Ureter (tissue), 1 donor: ENCODE results near the gene KCNE4. TPM values are rescaled to one million over a fixed set of nuclear protein-coding genes. Genes with fewer than 3 reads are reported as not detected.

Source experiments
- DNase-seq: peaks from one replicate; pipeline ENCODE4 v3.0.0-alpha.2; 2020; ENCODE audit warnings: low spot score
- total RNA-seq: library from RNA; stranded (reverse); gene quantifications from one replicate; pipeline ENCODE4 v1.2.4, GENCODE V29; 2023
- donor health status: DM: yes; HTN: yes; CAD: no.

Gene KCNE4
- total RNA-seq, result 9.1 TPM

- DNase-seq, result peak; percentile 54
Measured at GRCh38 chr2:223051693-223052289, at the start of gene KCNE4. TSS of gene KCNE4 (plus strand) at chr2:223052190. CDS start at chr2:223052831, 641 bp downstream.

- no peak for DNase-seq
Measured at GRCh38 chr2:223003191-223003590, 48.8 kb upstream of the KCNE4 start.

- no peak for DNase-seq
Measured at GRCh38 chr2:223005496-223005895, 46.5 kb upstream of the KCNE4 start.

GRCh38 chr2:223007531-223007930, 44.5 kb upstream of the KCNE4 start:
- no peak for DNase-seq

GRCh38 chr2:223008162-223008561, 43.8 kb upstream of the KCNE4 start:
- DNase-seq, result no peak

DNA sequence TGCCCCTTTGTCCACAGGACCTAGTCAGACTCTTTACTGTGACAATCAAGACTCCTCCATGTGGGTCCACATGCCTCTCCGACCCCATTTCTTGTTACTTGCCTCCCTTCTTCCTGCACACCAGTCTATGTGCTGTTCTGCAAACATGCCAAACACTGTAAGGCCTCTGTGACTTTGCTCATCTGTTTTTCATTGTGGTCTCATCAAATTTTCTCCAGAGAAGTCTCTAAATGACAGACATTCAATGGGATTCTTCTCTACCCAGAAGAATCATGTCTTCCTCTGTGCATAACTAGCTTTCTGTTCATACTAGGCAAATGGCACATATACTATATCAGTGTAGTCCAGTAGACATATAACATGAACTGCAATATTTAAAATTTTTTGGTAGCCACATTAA, 43.0 kb upstream of the KCNE4 start:
- DNase-seq, result no peak

DNA sequence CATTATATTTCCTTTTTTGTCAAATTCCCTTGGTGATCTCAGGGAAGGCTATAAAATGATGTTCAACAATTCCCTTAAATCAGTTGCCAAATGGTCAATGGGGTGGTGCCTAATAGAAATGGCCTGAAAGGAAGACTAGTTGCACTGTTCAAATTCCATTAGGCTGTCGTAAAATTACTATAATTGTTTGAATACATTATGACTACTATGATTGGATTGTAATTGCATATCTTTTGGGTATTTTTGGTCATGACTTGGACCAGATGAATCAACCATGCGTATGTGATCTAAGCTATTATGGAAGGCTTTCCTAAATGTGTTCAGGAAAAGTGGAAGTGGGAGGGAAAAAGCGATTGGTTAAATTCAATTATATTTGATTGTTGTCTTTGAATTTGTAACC, 41.3 kb upstream of the KCNE4 start:
- DNase-seq, result no peak

DNA sequence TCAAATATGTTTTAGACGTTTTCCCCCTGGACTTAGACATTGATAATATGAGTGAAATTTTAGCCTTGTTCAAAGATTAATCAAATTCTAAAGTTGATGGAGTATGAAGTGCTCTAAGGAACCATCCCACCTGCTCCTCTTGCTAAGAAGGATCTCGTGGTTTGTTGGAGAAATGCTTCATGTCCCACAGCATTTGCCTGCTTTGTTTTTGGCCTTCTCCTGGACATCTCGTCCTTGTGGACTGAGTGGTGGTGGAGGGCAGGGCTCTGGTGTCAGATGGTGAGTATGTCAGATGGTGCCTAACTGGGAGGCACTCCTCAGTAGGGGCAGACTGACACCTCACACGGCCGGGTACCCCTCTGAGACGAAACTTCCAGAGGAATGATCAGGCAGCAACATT, 39.7 kb upstream of the KCNE4 start:
- DNase-seq, result no peak

GRCh38 chr2:223019390-223019930, 32.5 kb upstream of the KCNE4 start:
- no peak for DNase-seq

- no peak for DNase-seq
Measured at GRCh38 chr2:223019987-223020717, 31.8 kb upstream of the KCNE4 start.

DNA sequence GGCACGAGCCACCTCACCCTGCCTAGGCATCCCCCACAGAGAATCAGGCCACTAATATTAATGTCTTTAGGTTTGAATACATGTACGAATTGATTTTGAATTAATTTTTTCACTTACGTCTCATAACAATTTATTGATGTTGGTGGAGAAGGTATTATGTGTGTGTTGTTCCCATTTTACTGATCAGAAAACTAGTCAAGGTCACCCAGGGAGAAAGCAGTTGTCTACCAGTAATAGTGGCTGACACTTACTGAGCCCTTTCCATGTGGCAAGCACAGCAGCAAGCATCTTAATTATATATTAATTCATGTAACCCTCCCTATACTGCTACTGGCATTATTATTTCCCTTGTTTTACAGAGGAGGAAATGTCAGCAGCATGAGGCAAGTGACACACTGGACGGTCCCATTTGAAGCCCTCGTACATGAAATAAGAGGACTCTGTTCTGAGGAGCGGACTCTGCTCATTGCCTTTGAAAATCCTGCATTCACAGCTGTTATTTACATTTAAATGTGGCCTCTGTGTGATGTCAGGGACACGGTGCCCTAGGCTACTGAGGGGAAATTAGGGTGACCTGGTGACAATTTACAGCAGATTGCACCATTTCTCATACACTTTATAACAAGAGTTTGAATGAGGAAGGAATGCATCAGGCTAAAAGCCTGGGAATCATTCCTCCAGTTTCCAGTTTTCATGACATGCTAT, 30.9 kb upstream of the KCNE4 start:
- DNase-seq, result no peak

DNA sequence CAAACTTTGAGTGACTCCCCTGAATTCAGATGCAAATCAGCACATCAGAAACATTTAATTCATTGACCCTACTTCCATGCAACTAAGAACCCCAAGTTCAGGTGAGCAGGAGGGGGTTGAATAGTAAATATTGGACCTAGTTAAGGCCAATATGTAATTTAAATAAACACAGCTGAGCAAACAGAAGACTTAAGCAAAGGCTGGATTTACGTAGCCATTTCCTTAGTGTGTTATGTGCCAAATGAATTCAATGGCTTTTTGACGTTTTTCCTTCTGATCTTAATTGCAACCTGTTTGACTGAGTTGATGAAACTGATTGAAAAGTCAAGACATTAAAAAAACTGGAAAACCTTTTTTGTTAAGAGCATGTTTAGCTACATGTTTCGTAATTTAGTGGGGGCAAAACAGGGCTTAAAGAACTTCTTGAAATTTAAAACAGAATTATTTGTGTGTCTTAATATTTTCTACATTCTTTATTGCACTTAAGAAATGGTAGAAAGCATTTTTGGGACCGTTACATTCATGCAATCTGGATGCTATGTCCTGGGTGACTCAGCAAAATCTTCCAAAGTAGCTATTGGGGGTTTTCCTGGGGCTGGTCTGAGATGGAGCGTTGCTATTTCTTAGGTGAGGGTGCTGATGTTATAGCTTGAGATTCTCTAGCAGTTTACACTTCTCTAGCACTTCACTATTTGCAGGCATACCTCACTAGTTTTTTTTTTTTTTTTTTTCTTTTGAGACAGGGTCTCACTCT, 25.5 kb upstream of the KCNE4 start:
- no peak for DNase-seq

DNA sequence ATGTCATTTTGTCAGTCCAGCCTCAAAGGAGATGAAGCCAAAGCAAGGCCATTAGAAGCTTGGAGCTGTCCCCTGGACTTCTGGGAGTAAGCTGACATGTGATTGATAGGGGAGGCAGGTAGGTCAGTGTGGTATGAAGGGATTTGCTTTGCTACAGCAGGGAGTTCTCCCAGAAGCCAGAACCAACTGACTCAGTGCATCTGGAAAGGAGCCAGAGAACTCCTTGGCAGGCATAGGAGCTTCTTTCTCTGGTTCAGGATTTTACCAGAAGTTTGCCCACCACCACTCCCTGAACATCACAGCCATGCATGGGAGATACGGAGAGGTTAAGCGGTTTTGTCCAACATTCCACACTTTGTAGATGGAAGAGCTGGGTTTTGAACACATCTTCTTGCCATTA, 24.5 kb upstream of the KCNE4 start:
- DNase-seq, result no peak

DNA sequence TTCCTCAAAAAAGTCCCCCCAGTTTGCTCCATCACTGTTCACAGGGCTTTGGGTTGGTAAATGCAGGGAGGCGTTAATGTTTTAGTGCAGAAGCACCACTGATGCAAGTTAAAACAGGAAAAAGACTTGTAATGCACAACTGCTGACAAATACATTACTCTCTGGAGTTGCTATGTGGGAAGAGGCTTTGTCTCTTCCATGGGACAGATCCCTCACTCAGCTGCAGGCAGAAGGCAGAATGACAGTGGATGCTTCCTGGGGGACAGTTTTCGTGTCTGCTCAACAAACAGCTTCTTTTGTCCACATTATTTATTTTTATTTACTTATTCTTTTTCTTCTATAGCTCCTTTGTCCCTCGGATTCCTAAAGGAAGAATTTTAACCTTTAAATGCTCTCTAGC, 22.7 kb upstream of the KCNE4 start:
- no peak for DNase-seq

DNA sequence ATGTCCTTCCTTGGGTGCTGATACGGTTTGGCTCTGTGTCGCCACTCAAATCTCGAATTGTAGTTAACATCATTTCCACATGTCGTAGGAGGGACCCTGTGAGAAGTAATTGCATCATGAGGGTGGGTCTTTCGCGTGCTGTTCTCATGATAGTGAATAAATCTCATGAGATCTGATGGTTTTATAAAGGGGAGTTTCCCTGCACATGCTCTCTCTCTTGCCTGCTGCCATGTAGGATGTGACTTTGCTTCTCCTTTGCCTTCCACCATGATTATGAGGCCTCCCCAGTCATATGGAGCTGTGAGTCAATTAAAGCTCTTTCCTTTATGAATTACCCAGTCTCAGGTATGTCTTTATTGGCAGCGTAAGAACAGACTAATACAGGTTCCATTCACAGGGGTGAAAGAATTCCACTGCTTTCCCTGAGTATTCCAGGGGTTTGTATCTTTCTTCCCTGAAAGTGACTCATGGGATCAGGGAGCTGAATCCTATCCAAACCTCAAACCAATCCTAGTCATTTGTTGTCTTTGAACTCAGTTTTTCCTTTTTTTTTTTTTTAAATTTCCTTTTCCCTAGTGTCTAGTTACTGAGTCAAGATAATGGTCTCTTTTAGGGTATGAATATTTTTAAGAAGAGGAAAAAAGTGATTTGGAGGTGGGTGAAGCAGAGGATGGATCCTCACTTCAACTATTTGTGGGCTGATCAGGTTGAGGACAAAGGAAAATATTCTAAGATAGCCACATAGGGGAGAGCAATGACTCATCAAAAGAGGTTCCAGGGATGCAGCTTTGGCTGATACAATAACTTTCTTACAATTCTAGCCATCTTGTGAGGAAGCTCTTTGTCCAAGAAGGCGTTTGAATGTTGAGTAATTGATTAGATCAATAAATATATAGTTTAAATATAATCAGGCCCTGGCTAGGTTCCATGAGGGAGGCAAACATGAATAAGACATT, 19.5 kb upstream of the KCNE4 start:
- DNase-seq, result no peak

GRCh38 chr2:223034221-223034975, 17.6 kb upstream of the KCNE4 start:
- no peak for DNase-seq

- no peak for DNase-seq
Measured at GRCh38 chr2:223036790-223037444, 15.1 kb upstream of the KCNE4 start.

GRCh38 chr2:223037445-223037800, 14.6 kb upstream of the KCNE4 start:
- DNase-seq, result no peak

DNA sequence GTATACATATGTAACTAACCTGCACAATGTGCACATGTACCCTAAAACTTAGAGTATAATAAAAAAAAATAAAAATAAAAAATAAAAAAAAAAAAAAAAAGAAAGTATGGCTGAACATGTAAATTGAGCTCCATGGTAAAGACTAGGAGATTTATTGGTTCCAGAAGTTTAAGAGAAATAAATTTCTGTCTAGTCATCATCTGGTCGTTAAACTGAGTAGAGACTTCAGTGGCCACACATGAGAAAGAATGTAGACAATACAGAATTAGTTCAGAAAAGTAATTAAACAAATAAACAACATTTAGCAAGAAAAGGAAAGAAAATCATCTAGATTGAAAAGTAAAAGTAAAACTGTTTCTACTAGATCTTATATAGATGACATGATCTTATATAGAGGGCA, 12.4 kb upstream of the KCNE4 start:
- no peak for DNase-seq

DNA sequence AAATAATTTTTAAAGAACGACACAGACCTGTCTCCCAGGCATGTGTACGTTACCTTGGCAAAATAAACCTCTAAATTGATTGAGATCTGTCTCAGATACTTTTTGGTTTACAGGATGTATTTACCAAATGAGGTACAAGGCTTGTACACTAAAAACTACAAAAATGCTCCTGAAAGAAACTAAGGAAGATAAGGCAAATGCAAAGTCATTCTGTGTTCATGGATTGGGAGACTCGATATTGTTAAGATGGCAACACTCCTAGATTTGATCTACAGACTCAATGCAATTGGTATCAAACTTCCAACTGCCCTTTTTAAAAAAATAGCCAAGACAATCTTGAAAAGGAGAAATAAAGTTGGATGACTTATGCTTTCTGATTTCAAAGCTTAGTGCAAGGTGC, 11.5 kb upstream of the KCNE4 start:
- DNase-seq, result no peak
